ENCODE measurements around the gene SPATS2. TPM values are rescaled to one million over a fixed set of nuclear protein-coding genes. Genes with fewer than 3 reads are reported as not detected.

SPATS2 gene
- total RNA-seq, 4 donors from 2014 or later, result 8.6 to 17.8 (median 9.5) TPM

- WGBS, 2 donors (ENCODE audit: low coverage in 1 of 2), result 0% methylated on average over 3 to 5 of the region's 19 CpGs
- Histone ChIP-seq H3K27me3 (no peaks in the 10 kb centered on the region), H3K4me3 (peak overlapping the region; percentile 19 to 69), H3K9me3 (no peaks in the 10 kb centered on the region), H3K4me1 (peaks cover 0 to 16% (median 10%) of the 10 kb centered on the region in 3 donors), H3K36me3 (no peaks in the 10 kb centered on the region), H3K27ac (peak overlapping the region in 1 of 4 donors; percentile 80)
- TF ChIP-seq POLR2AphosphoS5 (IDR thresholded peaks at IDR 0.05) (no peak), CTCF (IDR thresholded peaks at IDR 0.05) (no peak), EP300 (IDR thresholded peaks at IDR 0.05) (no peak)
- ATAC-seq, result no peak
These were observed 43.7 kb upstream of the SPATS2 start for GRCh38 chr12:49323524-49324097.

GRCh38 chr12:49325606-49326005, 41.7 kb upstream of the SPATS2 start:
- Histone ChIP-seq H3K36me3 (no peaks in the 10 kb centered on the region), H3K4me3 (no peak overlapping the region), H3K27me3 (peaks cover 12% of the 10 kb centered on the region), H3K9me3 (no peaks in the 10 kb centered on the region), H3K4me1 (peaks cover 0 to 16% (median 10%) of the 10 kb centered on the region in 3 donors), H3K27ac (no peak overlapping the region)
- TF ChIP-seq CTCF (IDR thresholded peaks at IDR 0.05) (no peak), EP300 (IDR thresholded peaks at IDR 0.05) (no peak), POLR2A (IDR thresholded peaks at IDR 0.05) (no peak), POLR2AphosphoS5 (IDR thresholded peaks at IDR 0.05) (no peak)
- no peak for ATAC-seq
- WGBS, 2 donors (ENCODE audit: low coverage in 1 of 2), result 92 to 100% methylated on average over 2 to 4 of the region's 6 CpGs

- no peak for ATAC-seq
- Histone ChIP-seq H3K9me3 (no peaks in the 10 kb centered on the region), H3K36me3 (no peaks in the 10 kb centered on the region), H3K27me3 (peaks cover 29% of the 10 kb centered on the region), H3K4me1 (peaks cover 0 to 18% (median 6%) of the 10 kb centered on the region in 3 donors), H3K4me3 (no peak overlapping the region), H3K27ac (no peak overlapping the region)
- TF ChIP-seq POLR2AphosphoS5 (IDR thresholded peaks at IDR 0.05) (no peak), EP300 (IDR thresholded peaks at IDR 0.05) (no peak), POLR2A (IDR thresholded peaks at IDR 0.05) (no peak), CTCF (IDR thresholded peaks at IDR 0.05) (no peak)
These were observed 39.9 kb upstream of the SPATS2 start for GRCh38 chr12:49327368-49327767.

- no peak for ATAC-seq
- Histone ChIP-seq H3K4me1 (peaks cover 0 to 18% (median 5%) of the 10 kb centered on the region in 3 donors), H3K36me3 (no peaks in the 10 kb centered on the region), H3K27ac (no peak overlapping the region), H3K27me3 (peaks cover 35% of the 10 kb centered on the region), H3K9me3 (no peaks in the 10 kb centered on the region), H3K4me3 (no peak overlapping the region)
- WGBS, 2 donors (ENCODE audit: low coverage in 1 of 2), result 91 to 95% methylated on average over 2 of the region's 2 CpGs
- TF ChIP-seq EP300 (IDR thresholded peaks at IDR 0.05) (no peak), POLR2A (IDR thresholded peaks at IDR 0.05) (no peak), CTCF (IDR thresholded peaks at IDR 0.05) (no peak), POLR2AphosphoS5 (IDR thresholded peaks at IDR 0.05) (no peak)
These were observed 39.4 kb upstream of the SPATS2 start for GRCh38 chr12:49327887-49328286.

GRCh38 chr12:49328816-49329215, 38.4 kb upstream of the SPATS2 start:
- Histone ChIP-seq H3K36me3 (no peaks in the 10 kb centered on the region), H3K4me1 (peaks cover 0 to 16% (median 0%) of the 10 kb centered on the region in 3 donors), H3K4me3 (no peak overlapping the region), H3K27ac (no peak overlapping the region), H3K27me3 (peaks cover 44% of the 10 kb centered on the region), H3K9me3 (no peaks in the 10 kb centered on the region)
- no peak for TF ChIP-seq EP300 (IDR thresholded peaks at IDR 0.05)
- no peak for TF ChIP-seq POLR2A (IDR thresholded peaks at IDR 0.05)
- TF ChIP-seq CTCF (IDR thresholded peaks at IDR 0.05), result no peak
- no peak for TF ChIP-seq POLR2AphosphoS5 (IDR thresholded peaks at IDR 0.05)
- ATAC-seq, result no peak
- WGBS, 2 donors (ENCODE audit: low coverage in 1 of 2), result 90 to 93% methylated on average over 2 to 5 of the region's 12 CpGs

Data from gastroesophageal sphincter (tissue), 4 donors.